ENCODE data around the gene LGALS7. TPM values are rescaled to one million over a fixed set of nuclear protein-coding genes. Genes with fewer than 3 reads are reported as not detected.

Gene LGALS7
- total RNA-seq, 1 donor, result not detected

DNA sequence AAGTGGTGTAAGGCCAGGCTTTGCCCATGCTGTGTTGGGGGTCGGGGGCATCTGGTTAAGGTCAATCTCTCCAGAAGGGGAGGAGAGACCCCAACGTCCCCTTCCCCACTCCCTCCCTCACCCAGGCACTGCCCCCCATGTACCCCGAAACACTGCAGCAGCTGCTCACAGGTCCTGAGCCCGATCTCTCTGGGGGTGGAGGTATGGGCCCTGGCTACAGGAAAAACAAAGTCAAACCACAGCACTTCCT is 39.2 kb downstream of the LGALS7 start:
- H3K4me3 ChIP-seq (ENCODE audit: insufficient read depth, low read length), result no peak overlapping the region
- H2AFZ ChIP-seq (ENCODE audit: low read length), result no peak overlapping the region
- no peaks in the 10 kb centered on the region for H3K9me3 ChIP-seq (ENCODE audit: low read depth, low read length)
- no peak for DNase-seq (ENCODE audit: insufficient read length, low spot score, missing footprints)
- H3K27ac ChIP-seq (ENCODE audit: low read depth, low read length), result no peak overlapping the region
- H3K79me2 ChIP-seq (ENCODE audit: insufficient read depth, low read length), result no peaks in the 10 kb centered on the region
- H4K20me1 ChIP-seq (ENCODE audit: insufficient read depth, low read length), result peaks cover 7% of the 10 kb centered on the region
- H3K27me3 ChIP-seq (ENCODE audit: insufficient read depth, low read length), result no peaks in the 10 kb centered on the region
- peaks cover 34% of the 10 kb centered on the region for H3K36me3 ChIP-seq (ENCODE audit: insufficient read depth, low read length)
- no peak overlapping the region for H3K4me2 ChIP-seq (ENCODE audit: insufficient read depth, low read length)
- H3K4me1 ChIP-seq (ENCODE audit: insufficient read depth, low read length), result peaks cover 3% of the 10 kb centered on the region
- TF ChIP-seq, protein P1, sequence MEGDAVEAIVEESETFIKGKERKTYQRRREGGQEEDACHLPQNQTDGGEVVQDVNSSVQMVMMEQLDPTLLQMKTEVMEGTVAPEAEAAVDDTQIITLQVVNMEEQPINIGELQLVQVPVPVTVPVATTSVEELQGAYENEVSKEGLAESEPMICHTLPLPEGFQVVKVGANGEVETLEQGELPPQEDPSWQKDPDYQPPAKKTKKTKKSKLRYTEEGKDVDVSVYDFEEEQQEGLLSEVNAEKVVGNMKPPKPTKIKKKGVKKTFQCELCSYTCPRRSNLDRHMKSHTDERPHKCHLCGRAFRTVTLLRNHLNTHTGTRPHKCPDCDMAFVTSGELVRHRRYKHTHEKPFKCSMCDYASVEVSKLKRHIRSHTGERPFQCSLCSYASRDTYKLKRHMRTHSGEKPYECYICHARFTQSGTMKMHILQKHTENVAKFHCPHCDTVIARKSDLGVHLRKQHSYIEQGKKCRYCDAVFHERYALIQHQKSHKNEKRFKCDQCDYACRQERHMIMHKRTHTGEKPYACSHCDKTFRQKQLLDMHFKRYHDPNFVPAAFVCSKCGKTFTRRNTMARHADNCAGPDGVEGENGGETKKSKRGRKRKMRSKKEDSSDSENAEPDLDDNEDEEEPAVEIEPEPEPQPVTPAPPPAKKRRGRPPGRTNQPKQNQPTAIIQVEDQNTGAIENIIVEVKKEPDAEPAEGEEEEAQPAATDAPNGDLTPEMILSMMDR (IDR thresholded peaks at IDR 0.05; ENCODE audit: extremely low read depth, low read depth, low read length), result no peak

DNA sequence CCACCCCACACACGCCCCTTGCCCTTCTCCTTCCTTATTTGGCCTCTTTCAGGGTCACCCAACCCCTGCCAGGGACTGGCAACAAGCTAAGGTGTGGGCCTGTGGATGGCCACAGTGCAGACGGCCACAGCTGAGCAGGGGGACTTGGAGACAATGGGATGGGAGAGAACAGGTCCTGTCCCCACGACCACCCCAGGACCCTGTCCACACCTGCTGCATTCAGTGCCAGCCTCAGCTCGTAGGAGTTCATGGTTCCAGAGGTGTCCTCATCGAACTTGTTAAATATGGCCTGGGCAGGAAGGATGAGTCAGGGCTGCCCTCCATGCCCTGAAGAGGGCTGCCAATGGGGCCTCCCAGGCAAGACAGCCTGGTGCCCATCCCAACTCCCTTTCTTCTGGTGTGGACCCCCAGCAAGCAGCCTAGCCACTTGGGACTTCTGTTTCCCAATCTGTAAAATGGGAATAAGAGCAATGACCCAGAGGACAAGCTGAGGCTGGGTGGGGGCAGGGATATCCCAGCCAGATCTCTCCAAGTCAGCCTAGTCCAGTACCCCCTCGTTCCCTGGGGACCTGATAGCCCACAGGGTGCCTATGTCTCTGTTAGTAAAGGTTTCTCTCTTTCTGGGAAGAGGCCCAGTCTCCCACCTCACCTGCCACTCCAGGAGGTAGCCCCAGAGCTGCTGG is 39.7 kb downstream of the LGALS7 start:
- peaks cover 38% of the 10 kb centered on the region for H3K36me3 ChIP-seq (ENCODE audit: insufficient read depth, low read length)
- peak; percentile 94 for DNase-seq (ENCODE audit: insufficient read length, low spot score, missing footprints)
- no peaks in the 10 kb centered on the region for H3K27me3 ChIP-seq (ENCODE audit: insufficient read depth, low read length)
- H3K27ac ChIP-seq (ENCODE audit: low read depth, low read length), result no peak overlapping the region
- no peaks in the 10 kb centered on the region for H3K79me2 ChIP-seq (ENCODE audit: insufficient read depth, low read length)
- no peaks in the 10 kb centered on the region for H3K9me3 ChIP-seq (ENCODE audit: low read depth, low read length)
- H3K4me3 ChIP-seq (ENCODE audit: insufficient read depth, low read length), result no peak overlapping the region
- no peak overlapping the region for H3K4me2 ChIP-seq (ENCODE audit: insufficient read depth, low read length)
- TF ChIP-seq, protein P1 (IDR thresholded peaks at IDR 0.05; ENCODE audit: extremely low read depth, low read depth, low read length), result no peak
- H3K4me1 ChIP-seq (ENCODE audit: insufficient read depth, low read length), result peaks cover 3% of the 10 kb centered on the region
- no peak overlapping the region for H2AFZ ChIP-seq (ENCODE audit: low read length)
- H4K20me1 ChIP-seq (ENCODE audit: insufficient read depth, low read length), result peaks cover 7% of the 10 kb centered on the region

DNA sequence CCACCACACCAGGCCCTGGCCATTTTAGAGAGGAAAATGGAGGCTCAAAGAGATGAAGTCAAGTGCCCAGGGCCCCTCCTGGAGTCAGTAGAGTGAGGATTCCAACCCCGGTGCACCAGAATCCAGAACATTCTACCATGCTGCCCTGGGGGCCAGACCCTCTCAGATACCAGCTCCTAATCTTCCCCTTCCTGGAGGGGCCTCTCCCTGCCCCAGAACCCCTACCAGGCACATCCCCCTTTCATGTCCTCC is 40.1 kb downstream of the LGALS7 start:
- DNase-seq (ENCODE audit: insufficient read length, low spot score, missing footprints), result peak; percentile 69
- H3K27ac ChIP-seq (ENCODE audit: low read depth, low read length), result no peak overlapping the region
- H3K4me3 ChIP-seq (ENCODE audit: insufficient read depth, low read length), result no peak overlapping the region
- peaks cover 41% of the 10 kb centered on the region for H3K36me3 ChIP-seq (ENCODE audit: insufficient read depth, low read length)
- H3K9me3 ChIP-seq (ENCODE audit: low read depth, low read length), result no peaks in the 10 kb centered on the region
- no peaks in the 10 kb centered on the region for H3K79me2 ChIP-seq (ENCODE audit: insufficient read depth, low read length)
- H3K4me2 ChIP-seq (ENCODE audit: insufficient read depth, low read length), result no peak overlapping the region
- peaks cover 3% of the 10 kb centered on the region for H3K4me1 ChIP-seq (ENCODE audit: insufficient read depth, low read length)
- H2AFZ ChIP-seq (ENCODE audit: low read length), result no peak overlapping the region
- H4K20me1 ChIP-seq (ENCODE audit: insufficient read depth, low read length), result peaks cover 7% of the 10 kb centered on the region
- TF ChIP-seq, protein P1 (IDR thresholded peaks at IDR 0.05; ENCODE audit: extremely low read depth, low read depth, low read length), result no peak
- no peaks in the 10 kb centered on the region for H3K27me3 ChIP-seq (ENCODE audit: insufficient read depth, low read length)

DNA sequence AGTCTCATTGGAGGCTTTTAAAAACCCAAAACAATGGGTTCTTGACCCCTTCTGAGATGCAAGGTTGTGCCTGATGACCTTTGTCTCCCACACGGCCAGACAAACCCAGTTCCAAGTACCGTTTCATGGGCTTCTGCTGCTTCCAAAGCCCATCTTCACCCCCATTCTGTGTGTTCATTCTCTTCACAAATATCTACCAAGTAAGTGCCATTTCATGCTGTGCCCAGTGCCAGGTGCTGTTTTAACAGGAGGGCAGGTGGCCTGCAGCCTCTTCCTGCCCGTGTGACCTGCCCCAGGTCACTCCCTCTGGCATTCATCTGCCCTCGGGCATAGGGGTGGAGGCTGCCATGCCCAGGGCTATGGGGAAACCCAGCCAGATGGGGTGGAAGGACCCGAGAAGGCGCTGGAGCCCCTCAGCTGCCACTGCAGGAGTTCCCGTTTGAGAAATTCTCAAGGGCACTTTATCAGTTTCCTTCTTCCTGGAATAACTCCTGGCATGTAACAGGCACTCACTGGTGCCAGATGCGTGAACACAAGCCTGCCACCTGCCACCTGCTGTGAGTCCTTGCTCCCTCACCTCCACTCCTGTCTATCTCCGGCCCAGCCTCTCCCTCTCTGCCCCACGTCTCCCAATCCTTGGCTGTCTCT is 41.5 kb downstream of the LGALS7 start:
- peaks cover 13% of the 10 kb centered on the region for H4K20me1 ChIP-seq (ENCODE audit: insufficient read depth, low read length)

More for the DNA sequence above, 41.5 kb downstream of the LGALS7 start:
- no peak overlapping the region for H3K4me3 ChIP-seq (ENCODE audit: insufficient read depth, low read length)
- TF ChIP-seq, protein P1 (IDR thresholded peaks at IDR 0.05; ENCODE audit: extremely low read depth, low read depth, low read length), result no peak
- DNase-seq (ENCODE audit: insufficient read length, low spot score, missing footprints), result peak; percentile 87
- peaks cover 3% of the 10 kb centered on the region for H3K4me1 ChIP-seq (ENCODE audit: insufficient read depth, low read length)
- H3K9me3 ChIP-seq (ENCODE audit: low read depth, low read length), result no peaks in the 10 kb centered on the region
- no peak overlapping the region for H3K27ac ChIP-seq (ENCODE audit: low read depth, low read length)
- H3K36me3 ChIP-seq (ENCODE audit: insufficient read depth, low read length), result peaks cover 54% of the 10 kb centered on the region
- H3K4me2 ChIP-seq (ENCODE audit: insufficient read depth, low read length), result no peak overlapping the region
- H3K79me2 ChIP-seq (ENCODE audit: insufficient read depth, low read length), result peaks cover 6% of the 10 kb centered on the region
- H2AFZ ChIP-seq (ENCODE audit: low read length), result no peak overlapping the region
- no peaks in the 10 kb centered on the region for H3K27me3 ChIP-seq (ENCODE audit: insufficient read depth, low read length)
